Osteocyte (in vitro differentiated cells): Measurements from ENCODE around the gene SOS1. TPM values are rescaled to one million over a fixed set of nuclear protein-coding genes. Genes with fewer than 3 reads are reported as not detected.

ENCODE experiments used
- DNase-seq: peaks from one replicate; pipeline ENCODE4 v3.0.0; 2021; ENCODE audit warnings: mixed read lengths; ENCODE audit not compliant: unreplicated experiment; ENCODE audit errors: extremely low spot score
- H3K27ac Mint-ChIP-seq: one replicate; pipeline ENCODE4 v1.8.0; 2021; ENCODE audit warnings: mild to moderate bottlenecking, mixed read lengths; ENCODE audit not compliant: unreplicated experiment
- H3K27me3 Mint-ChIP-seq: one replicate; pipeline ENCODE4 v1.8.0; 2021; ENCODE audit warnings: mixed read lengths; ENCODE audit not compliant: unreplicated experiment
- H3K36me3 Mint-ChIP-seq: one replicate; pipeline ENCODE4 v1.8.0; 2021; ENCODE audit warnings: mixed read lengths; ENCODE audit not compliant: unreplicated experiment
- H3K4me1 Mint-ChIP-seq: one replicate; pipeline ENCODE4 v1.8.0; 2021; ENCODE audit warnings: mixed read lengths; ENCODE audit not compliant: unreplicated experiment
- H3K4me3 Mint-ChIP-seq: one replicate; pipeline ENCODE4 v1.8.0; 2021; ENCODE audit warnings: mild to moderate bottlenecking, moderate library complexity, mixed read lengths; ENCODE audit not compliant: unreplicated experiment
- H3K9me3 Mint-ChIP-seq: one replicate; pipeline ENCODE4 v1.8.0; 2021; ENCODE audit warnings: mixed read lengths; ENCODE audit not compliant: unreplicated experiment
- CTCF ChIP-seq: fragments of 200-600 bp; sonication (generic); IDR thresholded peaks from 2 replicates; pipeline ENCODE4 v1.5.0; 2021; ENCODE audit warnings: antibody characterized with exemption, mild to moderate bottlenecking, moderate library complexity
- total RNA-seq: library from RNA; stranded (reverse); gene quantifications from 2 replicates; pipeline ENCODE4 v1.2.1, GENCODE V29; 2021

Gene SOS1
- total RNA-seq, 1 donor from 2014 or later = 35.6 TPM

- Mint-ChIP-seq H3K36me3 (peaks cover 22% of the 10 kb centered on the region), H3K4me1 (peaks cover 9% of the 10 kb centered on the region), H3K27ac (no peak overlapping the region), H3K9me3 (no peaks in the 10 kb centered on the region), H3K4me3 (no peak overlapping the region), H3K27me3 (no peaks in the 10 kb centered on the region)
- DNase-seq = no peak
- TF ChIP-seq CTCF = no peak
These were observed 93.4 kb downstream of the SOS1 start for GRCh38 chr2:39027421-39027820.

- no peak for TF ChIP-seq CTCF
- Mint-ChIP-seq H3K4me1 (peaks cover 9% of the 10 kb centered on the region), H3K9me3 (no peaks in the 10 kb centered on the region), H3K27ac (no peak overlapping the region), H3K4me3 (no peak overlapping the region), H3K27me3 (no peaks in the 10 kb centered on the region), H3K36me3 (peaks cover 19% of the 10 kb centered on the region)
- no peak for DNase-seq
These were observed 96.0 kb downstream of the SOS1 start for GRCh38 chr2:39024833-39025232.

- no peak overlapping the region for H3K27ac Mint-ChIP-seq
- DNase-seq = no peak
- H3K36me3 Mint-ChIP-seq = peaks cover 20% of the 10 kb centered on the region
- H3K27me3 Mint-ChIP-seq = no peaks in the 10 kb centered on the region
- TF ChIP-seq CTCF = no peak
- H3K9me3 Mint-ChIP-seq = no peaks in the 10 kb centered on the region
- H3K4me1 Mint-ChIP-seq = peaks cover 9% of the 10 kb centered on the region
- H3K4me3 Mint-ChIP-seq = no peak overlapping the region
These were observed 97.2 kb downstream of the SOS1 start for GRCh38 chr2:39023649-39024048.

- Mint-ChIP-seq H3K4me1 (peaks cover 9% of the 10 kb centered on the region), H3K9me3 (no peaks in the 10 kb centered on the region), H3K36me3 (peaks cover 17% of the 10 kb centered on the region), H3K4me3 (no peak overlapping the region), H3K27ac (no peak overlapping the region), H3K27me3 (no peaks in the 10 kb centered on the region)
- no peak for DNase-seq
- TF ChIP-seq CTCF = no peak
These were observed 98.1 kb downstream of the SOS1 start for GRCh38 chr2:39022642-39023235.

- peaks cover 9% of the 10 kb centered on the region for H3K4me1 Mint-ChIP-seq
- no peak for TF ChIP-seq CTCF
- no peak for DNase-seq
- no peaks in the 10 kb centered on the region for H3K27me3 Mint-ChIP-seq
- peaks cover 14% of the 10 kb centered on the region for H3K36me3 Mint-ChIP-seq
- no peaks in the 10 kb centered on the region for H3K9me3 Mint-ChIP-seq
- no peak overlapping the region for H3K27ac Mint-ChIP-seq
- H3K4me3 Mint-ChIP-seq = no peak overlapping the region
These were observed 100.5 kb downstream of the SOS1 start for GRCh38 chr2:39020383-39020782.
